ENCODE measurements around the gene IGSF21.

- TF ChIP-seq SUZ12 (IDR thresholded peaks at IDR 0.05; ENCODE audit: extremely low read depth, insufficient read depth, insufficient read length) (no peak), YY1 (IDR thresholded peaks at IDR 0.05; ENCODE audit: insufficient read depth, insufficient read length) (no peak), ZNF274 (IDR thresholded peaks at IDR 0.05; ENCODE audit: low read depth, low read length) (no peak)
Observed at GRCh38 chr1:18199462-18199861, 91.9 kb downstream of the IGSF21 start.
